CD4-positive, alpha-beta T cell treated with Interleukin-17A for 1 hour (primary cell): ENCODE data around the gene ABCB6.
A peak's percentile ranks its signal among the peaks of the same experiment; 100 is the strongest.
"Not testable (repeated sequence)": the region's sequence is repeated elsewhere in the genome, so short reads cannot be mapped to it uniquely, and the experiment has no call there.

Experiments
- DNase-seq: peaks from one replicate; pipeline ENCODE4 v3.0.0-alpha.2; 2020

ABCB6 gene

GRCh38 chr2:219218732-219219701, at the start of gene ABCB6:
ABCB6 (minus strand) TSS chr2:219218958; CDS start chr2:219218673, 285 bp downstream.
- DNase-seq, result peak; percentile 91

GRCh38 chr2:219268294-219268693, 49.5 kb upstream of the ABCB6 start:
- DNase-seq, result no peak

- DNase-seq, result no peak
Observed at GRCh38 chr2:219266886-219267285, 48.1 kb upstream of the ABCB6 start.

GRCh38 chr2:219266232-219266631, 47.5 kb upstream of the ABCB6 start:
- no peak for DNase-seq

- no peak for DNase-seq
Observed at GRCh38 chr2:219261024-219261855, 42.5 kb upstream of the ABCB6 start.

GRCh38 chr2:219258942-219259341, 40.2 kb upstream of the ABCB6 start:
- DNase-seq, result not testable (repeated sequence)

GRCh38 chr2:219254590-219255201, 35.9 kb upstream of the ABCB6 start:
- DNase-seq, result peak; percentile 66

GRCh38 chr2:219253753-219254589, 35.2 kb upstream of the ABCB6 start, which contains the start of gene TUBA4A:
TUBA4A (minus strand) TSS chr2:219253918; CDS start chr2:219253858, 60 bp downstream.
- peak; percentile 92 for DNase-seq

- peak; percentile 61 for DNase-seq
Observed at GRCh38 chr2:219252900-219253752, 34.4 kb upstream of the ABCB6 start, which contains the start of gene TUBA4B. TUBA4B (plus strand) TSS chr2:219253243; CDS start chr2:219253408, 165 bp downstream.

GRCh38 chr2:219252570-219252899, 33.8 kb upstream of the ABCB6 start:
- no peak for DNase-seq

- peak; percentile 38 for DNase-seq
Observed at GRCh38 chr2:219252084-219252483, 33.3 kb upstream of the ABCB6 start.

- DNase-seq, result no peak
Observed at GRCh38 chr2:219251656-219252055, 32.9 kb upstream of the ABCB6 start.

- no peak for DNase-seq
Observed at GRCh38 chr2:219250049-219250781, 31.5 kb upstream of the ABCB6 start.

- peak; percentile 69 for DNase-seq
Observed at GRCh38 chr2:219249203-219249980, 30.6 kb upstream of the ABCB6 start.

GRCh38 chr2:219248845-219249202, 30.1 kb upstream of the ABCB6 start:
- DNase-seq, result no peak

- DNase-seq, result peak; percentile 84
Observed at GRCh38 chr2:219247678-219248642, 29.2 kb upstream of the ABCB6 start.

GRCh38 chr2:219246559-219246958, 27.8 kb upstream of the ABCB6 start:
- DNase-seq, result no peak

- no peak for DNase-seq
Observed at GRCh38 chr2:219245899-219246230, 27.1 kb upstream of the ABCB6 start.
